Measurements from ENCODE around the gene SOX1. TPM values are rescaled to one million over a fixed set of nuclear protein-coding genes. Genes with fewer than 3 reads are reported as not detected.

SOX1 gene
- 0.15 TPM in 1 of 2 replicates, not detected in the other for total RNA-seq (2014; rRNA removed; shearing (Covaris generic))

DNA sequence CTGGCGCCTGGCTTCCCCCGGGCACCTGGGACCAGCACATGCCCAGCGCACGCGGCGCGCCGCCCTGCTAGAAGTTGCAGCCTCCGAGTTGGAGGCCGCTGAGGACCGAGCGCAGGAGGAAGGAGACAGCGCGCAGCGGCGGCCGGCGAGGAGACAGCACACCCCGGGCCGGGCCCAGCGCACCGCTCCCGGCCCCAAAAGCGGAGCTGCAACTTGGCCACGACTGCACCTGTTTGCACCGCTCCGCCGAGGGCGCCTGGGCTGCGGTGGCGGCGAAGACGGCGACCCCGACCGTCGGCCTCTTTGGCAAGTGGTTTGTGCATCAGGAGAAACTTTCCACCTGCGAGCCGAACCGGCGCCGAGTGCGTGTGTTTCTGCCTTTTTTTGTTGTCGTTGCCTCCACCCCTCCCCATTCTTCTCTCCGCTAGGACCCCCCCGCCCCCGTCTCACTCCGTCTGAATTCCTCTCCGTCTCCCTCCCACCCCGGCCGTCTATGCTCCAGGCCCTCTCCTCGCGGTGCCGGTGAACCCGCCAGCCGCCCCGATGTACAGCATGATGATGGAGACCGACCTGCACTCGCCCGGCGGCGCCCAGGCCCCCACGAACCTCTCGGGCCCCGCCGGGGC, at the start of gene SOX1:
TSS of gene SOX1 (plus strand) at position 34 of the 626 bp plus-strand sequence. CDS start at position 544, 510 bp downstream.
- H3K27me3 ChIP-seq (ENCODE audit: control insufficient read depth, insufficient read depth, low read length), result peaks cover 92% of the 10 kb centered on the region
- peak; percentile 80 for DNase-seq
- H3K4me3 ChIP-seq (ENCODE audit: insufficient read depth, low read depth, low read length), result peak within 1 kb of the TSS; percentile 32
- no peaks in the 10 kb centered on the region for H3K36me3 ChIP-seq (replicated peaks; ENCODE audit: control insufficient read depth, insufficient read depth, low read length)

DNA sequence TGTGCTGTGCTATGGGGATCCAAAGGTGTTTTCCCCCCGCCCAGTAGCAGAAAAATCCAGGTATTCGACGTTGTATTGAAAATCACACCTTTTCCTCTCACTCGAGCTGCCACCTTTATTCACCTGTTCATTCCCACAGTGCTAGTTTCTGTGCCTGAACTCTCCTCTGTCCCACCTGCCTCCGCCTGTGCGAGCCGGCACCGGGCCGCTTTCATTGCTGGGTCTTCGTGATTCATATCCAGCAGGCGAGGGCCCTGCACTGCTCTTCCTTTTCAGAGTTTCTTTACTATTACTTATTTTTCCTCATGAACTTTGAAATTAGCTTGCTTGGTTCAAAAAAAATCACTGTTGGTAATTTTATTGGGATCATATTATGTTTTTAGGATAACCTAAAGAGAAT, 42.4 kb upstream of the SOX1 start:
- Histone ChIP-seq H3K27me3 (ENCODE audit: control insufficient read depth, insufficient read depth, low read length) (no peaks in the 10 kb centered on the region), H3K4me3 (ENCODE audit: insufficient read depth, low read depth, low read length) (no peak overlapping the region), H3K36me3 (replicated peaks; ENCODE audit: control insufficient read depth, insufficient read depth, low read length) (no peaks in the 10 kb centered on the region)
- peak; percentile 11 for DNase-seq

DNA sequence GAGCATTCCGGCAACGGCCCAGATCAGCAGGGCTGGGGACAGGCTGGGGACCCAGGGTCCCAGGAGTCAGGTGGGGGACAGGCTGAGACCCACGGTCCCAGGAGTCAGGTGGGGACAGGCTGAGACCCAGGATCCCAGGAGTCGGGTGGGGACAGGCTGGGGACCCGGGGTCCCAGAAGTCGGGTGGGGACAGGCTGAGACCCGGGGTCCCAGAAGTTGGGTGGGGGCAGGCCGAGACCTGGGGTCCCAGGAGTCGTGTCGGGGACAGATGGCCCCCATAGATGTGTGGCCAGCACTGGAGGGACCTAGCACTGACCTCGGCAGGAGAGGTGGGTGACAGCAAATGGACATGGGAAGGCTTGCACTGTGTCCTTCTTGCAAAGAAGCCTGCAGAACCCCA, 39.7 kb upstream of the SOX1 start:
- Histone ChIP-seq H3K27me3 (ENCODE audit: control insufficient read depth, insufficient read depth, low read length) (no peaks in the 10 kb centered on the region), H3K36me3 (replicated peaks; ENCODE audit: control insufficient read depth, insufficient read depth, low read length) (no peaks in the 10 kb centered on the region), H3K4me3 (ENCODE audit: insufficient read depth, low read depth, low read length) (no peak overlapping the region)
- DNase-seq, result no peak

DNA sequence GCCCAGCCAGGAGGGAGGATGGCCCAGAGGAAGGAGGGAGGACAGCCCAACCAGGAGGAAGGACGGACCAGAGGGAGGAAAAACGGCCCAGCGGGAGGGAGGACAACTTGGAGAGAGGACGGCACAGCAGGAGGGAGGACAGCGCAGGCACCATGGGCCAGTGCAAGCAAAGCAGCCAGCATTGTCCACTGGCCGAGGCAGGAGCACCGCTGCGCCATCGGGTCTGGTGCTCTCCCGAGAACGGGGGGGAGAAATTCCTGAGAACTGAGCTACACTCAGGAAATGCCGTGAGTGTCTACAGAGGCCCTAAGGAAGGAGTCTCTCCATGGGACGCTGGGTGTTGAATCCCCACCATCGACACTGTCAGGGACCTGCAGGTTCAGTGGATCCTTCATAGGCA, 38.5 kb upstream of the SOX1 start:
- no peak for DNase-seq
- Histone ChIP-seq H3K27me3 (ENCODE audit: control insufficient read depth, insufficient read depth, low read length) (no peaks in the 10 kb centered on the region), H3K4me3 (ENCODE audit: insufficient read depth, low read depth, low read length) (no peak overlapping the region), H3K36me3 (replicated peaks; ENCODE audit: control insufficient read depth, insufficient read depth, low read length) (no peaks in the 10 kb centered on the region)

DNA sequence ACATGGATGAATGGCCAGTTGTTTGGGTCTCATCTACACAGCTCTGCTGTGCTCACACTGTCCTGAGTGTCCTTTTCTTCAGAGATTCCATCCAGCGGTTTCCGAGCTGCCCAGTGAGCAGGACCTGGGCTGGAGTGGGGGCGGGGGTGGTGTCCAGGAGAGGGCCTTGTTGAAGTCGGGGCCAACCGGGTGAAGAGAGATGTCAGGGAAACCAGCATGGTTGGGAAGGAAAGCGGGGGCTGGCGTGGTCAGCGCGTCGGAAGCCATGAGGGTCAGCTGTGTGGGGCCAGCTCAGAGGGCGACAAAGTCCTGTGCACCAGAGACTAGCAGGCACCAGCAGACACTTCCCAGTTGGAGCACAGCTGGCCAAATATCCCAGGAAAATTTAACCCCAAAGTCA, 37.8 kb upstream of the SOX1 start:
- Histone ChIP-seq H3K4me3 (ENCODE audit: insufficient read depth, low read depth, low read length) (no peak overlapping the region), H3K36me3 (replicated peaks; ENCODE audit: control insufficient read depth, insufficient read depth, low read length) (no peaks in the 10 kb centered on the region), H3K27me3 (ENCODE audit: control insufficient read depth, insufficient read depth, low read length) (no peaks in the 10 kb centered on the region)
- DNase-seq, result no peak

DNA sequence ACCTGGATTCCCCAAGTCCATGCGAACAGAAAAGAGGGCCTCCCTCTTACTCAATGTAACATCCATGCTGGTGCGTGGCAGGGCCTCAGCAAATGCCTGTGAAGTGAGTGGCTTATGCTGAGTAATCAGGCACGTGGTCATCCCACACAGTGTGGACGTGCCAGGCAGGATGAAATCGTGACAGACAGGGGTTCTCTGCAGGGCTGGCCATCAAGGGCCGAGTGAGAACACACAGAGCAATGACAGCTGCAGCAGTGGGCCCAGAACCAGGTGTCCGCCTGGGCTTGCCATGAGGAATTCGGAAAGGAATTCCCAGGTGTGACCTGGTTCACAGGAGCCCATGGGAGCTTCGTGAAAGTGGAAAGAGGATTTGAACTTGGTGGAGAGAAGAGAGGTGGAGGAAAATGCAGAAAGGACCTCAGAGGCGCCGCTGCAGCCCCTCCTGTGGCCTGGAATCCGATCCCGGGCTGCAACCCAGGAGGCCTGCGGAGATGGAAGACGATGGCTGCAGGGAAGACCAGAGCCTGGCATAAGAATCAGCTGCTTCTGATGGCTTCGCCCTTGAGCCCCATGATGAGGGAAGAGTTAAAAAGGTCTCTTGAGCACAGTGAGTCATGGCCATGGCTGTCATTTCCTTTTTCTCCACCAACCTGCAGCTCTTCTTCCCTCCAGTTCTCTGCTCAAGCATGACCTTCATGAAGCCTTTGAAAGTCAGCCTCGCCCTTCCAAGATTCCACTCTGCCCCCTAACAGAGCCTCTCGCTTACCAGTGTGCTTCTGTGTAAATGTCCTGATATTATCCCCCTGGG, 34.6 kb upstream of the SOX1 start:
- Histone ChIP-seq H3K36me3 (replicated peaks; ENCODE audit: control insufficient read depth, insufficient read depth, low read length) (no peaks in the 10 kb centered on the region), H3K4me3 (ENCODE audit: insufficient read depth, low read depth, low read length) (no peak overlapping the region), H3K27me3 (ENCODE audit: control insufficient read depth, insufficient read depth, low read length) (no peaks in the 10 kb centered on the region)
- peak; percentile 56 for DNase-seq

DNA sequence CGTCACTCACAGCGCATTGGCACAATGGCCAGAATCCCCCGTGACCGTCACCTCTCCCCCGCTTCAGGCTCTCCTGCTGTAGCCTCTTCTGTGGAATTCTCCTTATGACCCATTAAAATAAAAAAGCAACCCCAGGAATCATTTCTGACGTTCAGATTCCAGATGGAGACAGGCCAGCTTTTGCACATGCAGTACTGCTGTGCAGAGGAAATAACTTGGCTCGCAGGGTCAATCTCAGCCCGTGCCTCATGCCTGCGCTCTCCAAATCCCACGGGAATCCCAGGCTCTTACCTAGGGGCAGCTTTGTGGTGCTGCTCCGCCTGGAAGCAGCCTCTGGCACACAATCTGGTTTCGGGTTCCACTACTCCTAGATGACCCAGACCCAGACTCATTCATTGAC, 32.7 kb upstream of the SOX1 start:
- DNase-seq, result no peak
- no peak overlapping the region for H3K4me3 ChIP-seq (ENCODE audit: insufficient read depth, low read depth, low read length)
- no peaks in the 10 kb centered on the region for H3K36me3 ChIP-seq (replicated peaks; ENCODE audit: control insufficient read depth, insufficient read depth, low read length)

DNA sequence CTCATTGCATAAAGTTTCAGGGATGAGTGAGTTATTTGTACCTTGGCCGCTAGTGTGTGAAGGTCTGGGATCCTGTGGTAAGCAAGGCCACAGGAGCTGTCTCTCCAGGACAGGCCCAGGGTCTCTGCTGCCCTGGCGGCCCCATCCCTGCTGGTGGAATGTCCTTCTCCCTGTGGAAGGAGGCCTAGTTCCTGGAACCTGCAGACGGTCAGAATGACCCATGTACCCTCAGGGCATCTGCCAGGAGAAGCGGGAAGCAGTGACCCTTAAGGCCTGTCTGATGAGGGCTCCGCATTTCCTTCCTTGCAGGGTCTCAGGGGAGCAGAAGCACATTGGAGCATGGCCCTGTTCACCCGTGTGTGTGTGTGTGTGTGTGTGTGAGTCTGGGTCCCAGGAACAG, 32.1 kb upstream of the SOX1 start:
- no peaks in the 10 kb centered on the region for H3K27me3 ChIP-seq (ENCODE audit: control insufficient read depth, insufficient read depth, low read length)
- H3K36me3 ChIP-seq (replicated peaks; ENCODE audit: control insufficient read depth, insufficient read depth, low read length), result no peaks in the 10 kb centered on the region
- no peak for DNase-seq
- H3K4me3 ChIP-seq (ENCODE audit: insufficient read depth, low read depth, low read length), result no peak overlapping the region

More for the DNA sequence above, 32.7 kb upstream of the SOX1 start:
- H3K27me3 ChIP-seq (ENCODE audit: control insufficient read depth, insufficient read depth, low read length), result no peaks in the 10 kb centered on the region

DNA sequence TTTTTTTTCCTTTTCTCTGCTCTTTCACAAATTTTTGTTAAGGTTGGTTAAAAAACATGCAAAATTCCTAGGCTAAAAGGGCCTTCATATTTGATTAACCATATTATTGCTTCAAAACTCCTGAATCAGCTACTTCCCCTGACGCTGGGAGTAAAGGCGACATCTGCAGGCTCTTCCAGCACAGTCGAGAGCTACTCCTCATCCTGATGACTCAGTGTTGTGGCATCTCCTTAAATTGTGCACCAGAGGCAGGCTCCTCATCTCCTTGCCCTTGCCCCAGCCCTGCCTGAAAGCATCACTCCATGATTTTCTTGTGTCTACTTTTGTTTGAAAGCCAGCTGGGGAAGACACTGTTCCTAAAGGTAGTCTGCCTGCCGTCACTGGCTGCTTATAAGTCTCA, 24.5 kb upstream of the SOX1 start:
- Histone ChIP-seq H3K4me3 (ENCODE audit: insufficient read depth, low read depth, low read length) (no peak overlapping the region), H3K36me3 (replicated peaks; ENCODE audit: control insufficient read depth, insufficient read depth, low read length) (no peaks in the 10 kb centered on the region), H3K27me3 (ENCODE audit: control insufficient read depth, insufficient read depth, low read length) (no peaks in the 10 kb centered on the region)
- no peak for DNase-seq

DNA sequence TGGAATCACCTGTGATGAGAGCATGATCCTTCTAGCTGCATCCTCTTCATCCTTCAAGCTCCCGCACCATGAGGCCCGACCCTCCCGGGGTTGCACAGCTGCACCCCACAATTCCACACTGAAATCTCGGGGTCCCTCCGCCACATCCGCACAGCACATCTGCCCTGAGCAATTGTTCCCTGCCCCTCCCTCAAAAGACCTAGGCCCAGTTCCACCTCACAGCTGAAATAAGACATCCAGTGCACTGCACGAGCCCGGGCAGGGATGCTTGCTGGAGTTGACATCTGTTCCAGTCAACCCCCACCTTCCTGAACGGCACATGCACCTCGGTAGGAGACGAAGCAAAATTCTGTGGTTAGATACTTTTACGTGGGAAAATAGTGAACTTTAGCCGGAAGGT, 14.7 kb upstream of the SOX1 start:
- no peak for DNase-seq
- H3K27me3 ChIP-seq (ENCODE audit: control insufficient read depth, insufficient read depth, low read length), result peaks cover 68% of the 10 kb centered on the region
- no peak overlapping the region for H3K4me3 ChIP-seq (ENCODE audit: insufficient read depth, low read depth, low read length)
- H3K36me3 ChIP-seq (replicated peaks; ENCODE audit: control insufficient read depth, insufficient read depth, low read length), result no peaks in the 10 kb centered on the region

DNA sequence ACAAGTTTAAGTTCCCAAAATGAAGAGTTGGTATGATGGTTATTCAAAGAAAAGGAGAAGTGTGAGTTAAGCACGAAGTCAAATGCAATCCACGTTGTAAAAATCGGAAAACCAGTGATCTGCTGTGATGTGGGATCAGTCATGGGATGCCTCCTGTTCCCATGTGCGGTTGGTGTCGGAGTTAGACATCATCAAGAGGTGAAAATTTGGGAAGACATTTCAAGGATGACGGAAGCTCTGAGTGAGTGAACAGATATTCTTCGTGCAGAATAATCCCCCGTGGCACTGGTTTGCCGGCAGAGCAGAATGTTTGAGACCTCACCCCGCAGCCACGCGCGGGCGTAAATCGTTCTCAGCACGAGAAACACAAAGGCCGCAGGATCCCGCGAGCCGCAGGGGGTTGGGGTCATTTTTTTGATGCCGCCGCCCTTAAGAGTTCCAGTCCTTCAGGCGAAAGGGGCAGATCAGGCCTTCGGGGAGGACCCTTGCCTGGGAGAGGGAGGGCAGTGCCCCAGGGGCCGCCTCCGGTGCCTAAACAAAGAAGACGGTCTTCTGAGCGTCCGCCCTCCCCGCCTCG, 13.7 kb upstream of the SOX1 start:
- peak; percentile 92 for DNase-seq
- peak overlapping the region; percentile 31 for H3K4me3 ChIP-seq (ENCODE audit: insufficient read depth, low read depth, low read length)
- H3K27me3 ChIP-seq (ENCODE audit: control insufficient read depth, insufficient read depth, low read length), result peaks cover 79% of the 10 kb centered on the region
- no peaks in the 10 kb centered on the region for H3K36me3 ChIP-seq (replicated peaks; ENCODE audit: control insufficient read depth, insufficient read depth, low read length)

DNA sequence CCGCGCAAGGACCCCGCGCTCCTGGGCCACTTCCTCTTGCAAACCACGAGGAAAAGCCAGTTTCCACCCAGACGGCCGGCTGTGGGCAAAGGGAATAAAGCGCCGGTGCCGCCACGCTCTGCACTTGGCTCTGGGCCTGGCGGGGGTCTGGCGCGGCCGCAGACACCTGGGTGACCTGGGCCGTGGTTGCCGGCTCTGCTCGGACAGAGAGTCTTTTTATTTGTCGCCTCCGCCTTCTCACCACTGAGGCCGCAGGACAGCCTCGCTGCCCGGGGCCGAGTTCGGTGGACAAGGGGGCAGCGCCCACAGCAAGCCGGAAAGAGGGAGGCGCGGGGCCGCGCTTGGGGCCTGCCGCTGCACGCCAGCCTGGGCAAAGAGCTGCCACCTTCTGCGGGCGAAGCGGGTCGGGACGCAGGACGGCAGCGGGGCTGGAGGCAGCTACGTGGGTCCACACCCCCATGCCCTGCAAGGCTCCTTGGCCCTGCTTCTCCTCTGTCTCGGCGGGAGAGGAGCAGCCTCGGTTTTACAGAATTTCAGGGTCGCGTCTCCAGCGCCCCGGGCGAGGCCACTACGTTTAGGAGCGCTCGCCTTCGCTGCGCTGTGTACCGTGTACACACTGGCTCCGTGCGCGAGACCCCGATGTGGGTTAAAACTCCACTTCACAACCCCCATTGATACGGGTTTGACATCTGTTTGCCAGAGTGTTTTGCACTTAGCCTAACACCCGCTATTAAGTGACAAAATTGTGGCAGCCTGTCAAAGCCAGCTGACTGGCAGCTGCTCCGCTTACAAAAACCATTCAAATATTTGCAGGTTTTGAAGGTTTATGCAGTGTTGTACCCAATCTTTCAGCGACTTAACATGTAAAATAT, 13.0 kb upstream of the SOX1 start:
- no peaks in the 10 kb centered on the region for H3K36me3 ChIP-seq (replicated peaks; ENCODE audit: control insufficient read depth, insufficient read depth, low read length)
- peak; percentile 81 for DNase-seq
- H3K4me3 ChIP-seq (ENCODE audit: insufficient read depth, low read depth, low read length), result peak overlapping the region; percentile 31
- peaks cover 86% of the 10 kb centered on the region for H3K27me3 ChIP-seq (ENCODE audit: control insufficient read depth, insufficient read depth, low read length)

DNA sequence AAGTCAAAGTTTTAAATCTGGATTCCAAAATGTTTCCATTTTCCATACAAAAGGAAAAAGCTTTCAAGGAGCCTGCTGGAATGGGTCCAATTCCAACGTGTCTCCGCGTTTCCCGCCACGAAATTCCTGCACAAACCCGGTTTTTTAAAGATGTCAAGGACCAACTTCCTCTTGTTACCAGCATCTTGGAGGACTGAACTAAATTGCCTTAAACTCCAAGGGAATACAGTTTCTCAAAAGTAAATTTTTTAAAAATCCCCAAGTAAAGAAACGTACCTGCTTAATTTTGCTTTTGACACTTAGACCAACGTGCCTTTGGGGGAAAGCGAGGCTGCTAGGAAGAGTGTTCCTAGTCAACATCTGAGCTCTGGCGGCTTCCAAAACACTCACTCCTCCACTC, 12.3 kb upstream of the SOX1 start:
- no peak for DNase-seq
- Histone ChIP-seq H3K36me3 (replicated peaks; ENCODE audit: control insufficient read depth, insufficient read depth, low read length) (no peaks in the 10 kb centered on the region), H3K4me3 (ENCODE audit: insufficient read depth, low read depth, low read length) (no peak overlapping the region), H3K27me3 (ENCODE audit: control insufficient read depth, insufficient read depth, low read length) (peaks cover 92% of the 10 kb centered on the region)
